GM12878 (cell line): Measurements from ENCODE around the gene PTPRM. TPM values are rescaled to one million over a fixed set of nuclear protein-coding genes. Genes with fewer than 3 reads are reported as not detected.

ENCODE experiments used
- ATAC-seq: fragments of 200-7000 bp; cut with Tn5 transposase; 3 replicates; pipeline ENCODE4 v1.9.1; 2020; ENCODE audit warnings: mild to moderate bottlenecking, moderate library complexity
- BruUV-seq: library from RNA; stranded (reverse); fragments of 400-500 nt; replicated peaks from 2 replicates; lab custom pipeline; 2021; lab: Mats Ljungman, UMichigan
- CTCF ChIA-PET: fragments of 300-600 bp; sonication (Branson Sonifier 250); formaldehyde crosslinking; extraction: SDS; loops from one replicate; lab custom pipeline; 2021; ENCODE audit warnings: inconsistent platforms; lab: Yijun Ruan, JAX
- POLR2A ChIA-PET: fragments of 350-600 bp; formaldehyde crosslinking; extraction: SDS; loops from one replicate; lab custom pipeline; 2021; ENCODE audit warnings: inconsistent platforms; lab: Charles Lee
- RAD21 ChIA-PET: fragments of 300-600 bp; sonication (Branson Sonifier 250); formaldehyde crosslinking; loops from one replicate; lab custom pipeline; 2023; ENCODE audit warnings: antibody characterized with exemption; ENCODE audit not compliant: unreplicated experiment; lab: Charles Lee
- SMC1A ChIA-PET: fragments of 300-600 bp; sonication (Branson Sonifier 250); formaldehyde crosslinking; loops from one replicate; lab custom pipeline; 2023; ENCODE audit not compliant: unreplicated experiment, uncharacterized antibody; lab: Charles Lee
- DNase-seq: peaks from one replicate; pipeline ENCODE4 v3.0.0-alpha.2; 2011; ENCODE audit warnings: low read depth, low spot score
- FAIRE-seq: peaks from 3 replicates; lab custom pipeline; 2011; peaks lifted over from hg19 to GRCh38; lab: Jason Lieb, UNC
- H2AFZ ChIP-seq: 2 replicates; pipeline ENCODE4 v1.6.0; 2011; ENCODE audit warnings: low read depth, low read length, control low read depth; ENCODE audit not compliant: control insufficient read depth
- H3K27ac ChIP-seq: 2 replicates; pipeline ENCODE4 v1.5.1; 2011; ENCODE audit warnings: control low read depth; ENCODE audit not compliant: control insufficient read depth, insufficient read depth
- H3K27me3 ChIP-seq, 2 experiments: replicated peaks in 1 of 2; 2 replicates each; pipeline versions ENCODE4 v1.6.0 to v1.6.1; 2011; ENCODE audit warnings: low read length in 1 of 2; ENCODE audit not compliant: control insufficient read depth in 2 of 2, insufficient read depth in 2 of 2
- H3K36me3 ChIP-seq, 2 experiments: 2 replicates each; pipeline ENCODE4 v1.5.1; 2011; ENCODE audit warnings: low read length in 1 of 2; ENCODE audit not compliant: control insufficient read depth in 2 of 2, insufficient read depth in 2 of 2
- H3K4me1 ChIP-seq: 2 replicates; pipeline ENCODE4 v1.6.1; 2011; ENCODE audit warnings: mild to moderate bottlenecking, low read length, moderate library complexity, mixed read lengths; ENCODE audit not compliant: control insufficient read depth, insufficient read depth
- H3K4me2 ChIP-seq: 2 replicates; pipeline ENCODE4 v1.6.0; 2011; ENCODE audit warnings: control low read depth; ENCODE audit not compliant: control insufficient read depth, insufficient read depth
- H3K4me3 ChIP-seq: fragments of 200-600 bp; sonication (generic); 2 replicates; pipeline ENCODE4 v1.5.1; 2016
- H3K79me2 ChIP-seq: 2 replicates; pipeline ENCODE4 v1.6.0; 2011; ENCODE audit warnings: low read length; ENCODE audit not compliant: control insufficient read depth, insufficient read depth
- H3K9ac ChIP-seq: 2 replicates; pipeline ENCODE4 v1.8.0; 2011; ENCODE audit warnings: low read length, control low read depth, mixed read lengths; ENCODE audit not compliant: control insufficient read depth, insufficient read depth
- H3K9me3 ChIP-seq: replicated peaks from 3 replicates; pipeline ENCODE4 v1.5.1; 2011; ENCODE audit warnings: mild to moderate bottlenecking, low read length; ENCODE audit not compliant: control insufficient read depth, insufficient read depth
- H4K20me1 ChIP-seq: 2 replicates; pipeline ENCODE4 v1.6.0; 2011; ENCODE audit not compliant: control insufficient read depth, insufficient read depth
- CBX3 ChIP-seq: fragments of 200-600 bp; sonication (generic); IDR thresholded peaks from 2 replicates; pipeline ENCODE4 v1.6.1; 2016; ENCODE audit warnings: low read depth, borderline replicate concordance
- ELK1 ChIP-seq: IDR thresholded peaks from 2 replicates; pipeline ENCODE4 v1.6.1; 2012; ENCODE audit warnings: low read depth, low read length, improper control_type of control experiment
- IKZF2 ChIP-seq, 2 experiments: fragments of 450-650 bp; IDR thresholded peaks; 2 replicates each; pipeline ENCODE4 v1.6.1; 2017; ENCODE audit warnings: mild to moderate bottlenecking in 2 of 2, moderate library complexity in 2 of 2
- JUNB ChIP-seq: IDR thresholded peaks from 2 replicates; pipeline ENCODE4 v1.6.1; 2016; ENCODE audit warnings: antibody characterized with exemption, mild to moderate bottlenecking
- MTA3 ChIP-seq: IDR thresholded peaks from 2 replicates; pipeline ENCODE4 v1.6.1; 2012; ENCODE audit warnings: low read length, inconsistent platforms, borderline replicate concordance
- SP1 ChIP-seq: IDR thresholded peaks from one replicate; pipeline ENCODE4 v1.6.1; 2011; ENCODE audit warnings: low read depth, low read length
- SPI1 ChIP-seq: IDR thresholded peaks from 2 replicates; pipeline ENCODE4 v1.6.1; 2011; ENCODE audit warnings: low read depth, mild to moderate bottlenecking, low read length, moderate library complexity, borderline replicate concordance; ENCODE audit not compliant: insufficient read depth
- SUZ12 ChIP-seq: fragments of 200-600 bp; sonication (generic); IDR thresholded peaks from one replicate; pipeline ENCODE4 v1.6.1; 2018; ENCODE audit warnings: antibody characterized with exemption, mild to moderate bottlenecking; ENCODE audit not compliant: unreplicated experiment
- WGBS: methylation state at CpG from one replicate; pipeline ENCODE4 v1.1.6; 2016; ENCODE audit warnings: low lambda C conversion rate; ENCODE audit not compliant: insufficient replicate concordance, insufficient coverage; ENCODE audit errors: missing lambda C conversion rate; 5-methylcytosine and 5-hydroxymethylcytosine counted together
- in situ Hi-C: fragments of 300-500 bp; cut with MboI; formaldehyde crosslinking; loops from 9 replicates; pipeline ENCODE4 v1.14.3; 2018; ENCODE audit warnings: mixed read lengths
- intact Hi-C: fragments of 100-400 bp; cut with micrococcal nuclease; formaldehyde crosslinking; loops from one replicate; pipeline ENCODE4 v1.14.2; 2022; ENCODE audit not compliant: unreplicated experiment
- polyA plus RNA-seq, 11 experiments: library from polyadenylated mRNA; depleted of rRNA in 4 of 11; unstranded in 6 of 11; stranded (reverse) in 5 of 11; fragments of >200 nt; fragmentation: Nextera tagmentation in 4 of 11; fragmentation: Illumina TruSeq in 1 of 11; extraction: Ambion mirVana in 4 of 11; extraction: Trizol in 1 of 11; gene quantifications; 1 replicate in 1 of 11; 2 replicates in 10 of 11; pipeline versions ENCODE4 v1.2.1 to v1.2.3, GENCODE V29; 2011 to 2016; ENCODE audit warnings: inconsistent platforms in 2 of 11, missing spikeins in 2 of 11, low read depth in 1 of 11
- total RNA-seq, 4 experiments: library from RNA; depleted of rRNA in 3 of 4; stranded (reverse); fragments of >200 nt in 3 of 4; fragmentation: Illumina TruSeq in 1 of 4; extraction: Trizol in 1 of 4; gene quantifications; 2 replicates each; pipeline versions ENCODE4 v1.2.1 to v1.2.3, GENCODE V29; 2013 to 2021
- TF ChIP-seq, protein P1 (sequence below): fragments of 450-650 bp; IDR thresholded peaks from 2 replicates; pipeline ENCODE4 v1.6.1; 2014; ENCODE audit warnings: mild to moderate bottlenecking
- TF ChIP-seq, protein P2 (sequence below), 3 experiments: IDR thresholded peaks in 2 of 3; conservative IDR thresholded peaks in 1 of 3; 2 replicates each; pipeline ENCODE4 v1.5.1; 2011; ENCODE audit warnings: low read depth in 3 of 3, low read length in 3 of 3, mild to moderate bottlenecking in 3 of 3, control low read depth in 2 of 3, moderate library complexity in 2 of 3, inconsistent platforms in 1 of 3, mixed read lengths in 1 of 3; ENCODE audit not compliant: control insufficient read depth in 2 of 3, insufficient read depth in 1 of 3; ENCODE audit errors: extremely low read depth in 1 of 3

The PTPRM gene
- total and polyA plus RNA-seq, 10 of the 15 experiments (the other 5 are each of a cell fraction or from before 2014, with no cell fraction given) = 0.07 to 22.6 (median 0.60) TPM

- H3K27me3 ChIP-seq = peaks cover 0 to 2% of the 10 kb centered on the region in 2 experiments; a peak in 2 of 4 replicates
- no peak overlapping the region for H3K27ac ChIP-seq
- no TSS peak for BruUV-seq
- RAD21 ChIA-PET = interaction anchor here (1.0 to 1.3 kb wide), 2 partner anchors 13 to 15 kb away, joined by 3 to 4 read pairs; no protein-coding TSS in a partner anchor
- WGBS = 6% methylated on average over 4 of the region's 4 CpGs
- no peak overlapping the region for H3K4me2 ChIP-seq
- intact Hi-C loops = no loop called here
- no peak for DNase-seq
- no peak overlapping the region for H3K4me3 ChIP-seq
- POLR2A ChIA-PET = no interaction called here
- CTCF ChIA-PET = interaction anchor here (1.5 to 1.9 kb wide), 2 partner anchors 10 to 14 kb away, joined by 4 to 5 read pairs; no protein-coding TSS in a partner anchor
- H3K79me2 ChIP-seq = no peaks in the 10 kb centered on the region
- TF ChIP-seq IKZF2 (IDR thresholded peaks at IDR 0.05) = no peak
- peak; percentile 47; the same call in 1 of the 2 replicates for TF ChIP-seq SPI1
- TF ChIP-seq, all 136 proteins: peak for 1
- Histone ChIP-seq H3K9me3 (no peaks in the 10 kb centered on the region), H3K4me1 (no peaks in the 10 kb centered on the region), H4K20me1 (no peaks in the 10 kb centered on the region), H3K36me3 (no peaks in the 10 kb centered on the region), H3K9ac (no peak overlapping the region), H2AFZ (no peak overlapping the region)
- ATAC-seq (peak; percentile 47; the same call in 2 of the 3 replicates), FAIRE-seq (no peak)
- in situ Hi-C loops = no loop called here
- SMC1A ChIA-PET = interaction anchor here (1.0 to 1.2 kb wide), 2 partner anchors 8 to 14 kb away, joined by 3 to 5 read pairs; no protein-coding TSS in a partner anchor
These were observed 373.9 kb downstream of the PTPRM start for GRCh38 chr18:7940971-7941370.

GRCh38 chr18:7941533-7941932, 374.4 kb downstream of the PTPRM start:
- in situ Hi-C loops (no loop called here), intact Hi-C loops (no loop called here)
- Histone ChIP-seq H3K4me2 (no peak overlapping the region), H3K9ac (no peak overlapping the region), H2AFZ (no peak overlapping the region), H3K4me3 (no peak overlapping the region), H3K27ac (no peak overlapping the region), H3K9me3 (no peaks in the 10 kb centered on the region), H4K20me1 (no peaks in the 10 kb centered on the region), H3K27me3 (peaks cover 0 to 2% of the 10 kb centered on the region in 2 experiments; a peak in 2 of 4 replicates), H3K4me1 (no peaks in the 10 kb centered on the region), H3K36me3 (no peaks in the 10 kb centered on the region), H3K79me2 (no peaks in the 10 kb centered on the region)
- BruUV-seq = no TSS peak
- DNase-seq (no peak), FAIRE-seq (no peak), ATAC-seq (no peak)
- ChIA-PET CTCF (interaction anchor here (1.5 to 1.9 kb wide), 2 partner anchors 9 to 15 kb away, joined by 4 to 5 read pairs; no protein-coding TSS in a partner anchor), POLR2A (no interaction called here), SMC1A (interaction anchor here (1.2 kb wide), 1 partner anchor 7 kb away, joined by 3 read pairs; no protein-coding TSS in a partner anchor), RAD21 (interaction anchor here (1.0 to 1.3 kb wide), 2 partner anchors 12 to 15 kb away, joined by 3 to 4 read pairs; no protein-coding TSS in a partner anchor)
- WGBS = 52% methylated on average over 6 of the region's 6 CpGs
- TF ChIP-seq SP1 (no peak), MTA3 (no peak), CBX3 (no peak), SUZ12 (no peak), ELK1 (no peak), JUNB (no peak)
- TF ChIP-seq, protein P1, sequence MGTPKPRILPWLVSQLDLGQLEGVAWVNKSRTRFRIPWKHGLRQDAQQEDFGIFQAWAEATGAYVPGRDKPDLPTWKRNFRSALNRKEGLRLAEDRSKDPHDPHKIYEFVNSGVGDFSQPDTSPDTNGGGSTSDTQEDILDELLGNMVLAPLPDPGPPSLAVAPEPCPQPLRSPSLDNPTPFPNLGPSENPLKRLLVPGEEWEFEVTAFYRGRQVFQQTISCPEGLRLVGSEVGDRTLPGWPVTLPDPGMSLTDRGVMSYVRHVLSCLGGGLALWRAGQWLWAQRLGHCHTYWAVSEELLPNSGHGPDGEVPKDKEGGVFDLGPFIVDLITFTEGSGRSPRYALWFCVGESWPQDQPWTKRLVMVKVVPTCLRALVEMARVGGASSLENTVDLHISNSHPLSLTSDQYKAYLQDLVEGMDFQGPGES = no peak
- TF ChIP-seq, protein P2, sequence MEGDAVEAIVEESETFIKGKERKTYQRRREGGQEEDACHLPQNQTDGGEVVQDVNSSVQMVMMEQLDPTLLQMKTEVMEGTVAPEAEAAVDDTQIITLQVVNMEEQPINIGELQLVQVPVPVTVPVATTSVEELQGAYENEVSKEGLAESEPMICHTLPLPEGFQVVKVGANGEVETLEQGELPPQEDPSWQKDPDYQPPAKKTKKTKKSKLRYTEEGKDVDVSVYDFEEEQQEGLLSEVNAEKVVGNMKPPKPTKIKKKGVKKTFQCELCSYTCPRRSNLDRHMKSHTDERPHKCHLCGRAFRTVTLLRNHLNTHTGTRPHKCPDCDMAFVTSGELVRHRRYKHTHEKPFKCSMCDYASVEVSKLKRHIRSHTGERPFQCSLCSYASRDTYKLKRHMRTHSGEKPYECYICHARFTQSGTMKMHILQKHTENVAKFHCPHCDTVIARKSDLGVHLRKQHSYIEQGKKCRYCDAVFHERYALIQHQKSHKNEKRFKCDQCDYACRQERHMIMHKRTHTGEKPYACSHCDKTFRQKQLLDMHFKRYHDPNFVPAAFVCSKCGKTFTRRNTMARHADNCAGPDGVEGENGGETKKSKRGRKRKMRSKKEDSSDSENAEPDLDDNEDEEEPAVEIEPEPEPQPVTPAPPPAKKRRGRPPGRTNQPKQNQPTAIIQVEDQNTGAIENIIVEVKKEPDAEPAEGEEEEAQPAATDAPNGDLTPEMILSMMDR (IDR thresholded peaks at IDR 0.05 in 2 of 3, conservative IDR thresholded peaks at IDR 0.05 in 1 of 3; ENCODE audit: control insufficient read depth in 2 of 3, extremely low read depth in 1 of 3, insufficient read depth in 1 of 3, low read depth in 3 of 3, low read length in 3 of 3) = no peak
